LNCaP clone FGC (cell line): ENCODE data around the gene SLC26A1.

Source experiments
- DNase-seq: peaks from one replicate; pipeline ENCODE4 v3.0.0-alpha.2; 2011; ENCODE audit warnings: low read depth
- H3K4me3 ChIP-seq: 2 replicates; pipeline ENCODE4 v1.5.1; 2011; ENCODE audit warnings: mild to moderate bottlenecking, low read depth, low read length, control low read depth
- TF ChIP-seq, protein P1 (sequence below): IDR thresholded peaks from 2 replicates; pipeline ENCODE4 v1.5.1; 2012; ENCODE audit warnings: mild to moderate bottlenecking; ENCODE audit not compliant: control insufficient read depth, insufficient read depth; ENCODE audit errors: extremely low read depth

The SLC26A1 gene

DNA sequence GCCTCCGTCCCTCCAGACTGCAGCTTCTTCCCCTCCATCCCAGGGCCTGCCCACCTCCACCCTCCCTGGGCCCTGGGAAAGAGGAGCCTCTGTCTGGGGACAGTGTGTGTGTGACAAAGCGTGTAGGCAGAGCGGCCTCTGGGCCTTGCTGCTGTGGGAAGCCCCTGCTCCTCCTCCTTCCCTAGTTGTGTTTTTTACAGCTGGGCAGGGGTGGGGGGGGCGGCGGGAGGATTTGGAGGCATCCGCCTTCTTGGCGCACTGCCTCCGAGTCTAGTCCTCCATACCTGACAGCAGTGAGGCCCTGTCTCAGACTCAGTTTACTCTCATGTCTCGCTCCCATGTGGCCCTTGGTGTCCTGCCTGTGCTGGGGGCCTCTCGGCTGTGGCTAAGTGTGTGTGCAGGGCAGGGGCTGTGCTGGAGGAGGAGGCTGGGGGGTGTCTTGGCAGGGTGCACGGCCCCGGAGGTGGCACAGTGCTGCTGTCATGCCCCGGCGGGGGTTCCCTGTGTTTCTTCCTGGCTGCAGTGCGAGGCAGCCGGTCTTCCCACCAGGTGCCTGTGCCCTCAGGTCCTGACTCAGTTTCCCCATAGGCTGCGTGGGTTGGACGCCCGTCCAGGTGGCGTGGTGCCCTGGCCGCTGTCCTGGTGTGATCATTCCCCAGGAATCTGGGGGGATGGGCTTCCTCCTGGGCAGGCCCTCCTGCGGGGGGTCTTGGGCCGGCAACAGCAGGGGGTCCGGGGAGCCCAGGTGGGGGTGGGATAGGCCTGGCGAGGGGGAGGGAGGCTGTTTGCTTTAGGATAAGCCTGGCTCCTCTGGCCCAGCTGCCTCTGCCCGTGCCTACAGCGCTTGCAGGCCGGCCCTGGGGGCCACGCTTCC is 25.2 kb upstream of the SLC26A1 start:
- H3K4me3 ChIP-seq = no peak overlapping the region
- TF ChIP-seq, protein P1, sequence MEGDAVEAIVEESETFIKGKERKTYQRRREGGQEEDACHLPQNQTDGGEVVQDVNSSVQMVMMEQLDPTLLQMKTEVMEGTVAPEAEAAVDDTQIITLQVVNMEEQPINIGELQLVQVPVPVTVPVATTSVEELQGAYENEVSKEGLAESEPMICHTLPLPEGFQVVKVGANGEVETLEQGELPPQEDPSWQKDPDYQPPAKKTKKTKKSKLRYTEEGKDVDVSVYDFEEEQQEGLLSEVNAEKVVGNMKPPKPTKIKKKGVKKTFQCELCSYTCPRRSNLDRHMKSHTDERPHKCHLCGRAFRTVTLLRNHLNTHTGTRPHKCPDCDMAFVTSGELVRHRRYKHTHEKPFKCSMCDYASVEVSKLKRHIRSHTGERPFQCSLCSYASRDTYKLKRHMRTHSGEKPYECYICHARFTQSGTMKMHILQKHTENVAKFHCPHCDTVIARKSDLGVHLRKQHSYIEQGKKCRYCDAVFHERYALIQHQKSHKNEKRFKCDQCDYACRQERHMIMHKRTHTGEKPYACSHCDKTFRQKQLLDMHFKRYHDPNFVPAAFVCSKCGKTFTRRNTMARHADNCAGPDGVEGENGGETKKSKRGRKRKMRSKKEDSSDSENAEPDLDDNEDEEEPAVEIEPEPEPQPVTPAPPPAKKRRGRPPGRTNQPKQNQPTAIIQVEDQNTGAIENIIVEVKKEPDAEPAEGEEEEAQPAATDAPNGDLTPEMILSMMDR = no peak
- no peak for DNase-seq

DNA sequence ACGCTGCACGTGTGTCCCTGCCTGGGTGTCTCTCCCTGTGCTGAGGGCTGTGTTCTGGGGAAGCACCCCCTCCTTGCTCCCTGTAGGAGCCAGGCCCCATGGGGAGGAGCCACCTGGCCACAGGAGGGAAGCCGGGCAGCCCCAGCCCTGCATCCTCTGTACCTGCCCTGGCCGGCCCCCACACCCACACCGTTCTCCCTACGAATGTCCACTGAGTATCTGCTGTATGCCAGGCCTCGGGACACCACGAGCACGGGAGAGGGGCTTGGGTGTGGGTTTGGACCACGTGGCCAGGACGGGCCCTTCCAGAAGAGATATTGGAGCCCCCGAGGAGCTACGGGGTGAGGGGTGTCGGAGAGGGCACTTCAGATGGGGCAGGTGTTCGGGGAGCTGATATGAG is 24.5 kb upstream of the SLC26A1 start:
- no peak overlapping the region for H3K4me3 ChIP-seq
- no peak for DNase-seq
- TF ChIP-seq, protein P1 = no peak

- no peak for DNase-seq
- H3K4me3 ChIP-seq = no peak overlapping the region
- TF ChIP-seq, protein P1 = no peak
Observed at GRCh38 chr4:1017211-1017610, 24.0 kb upstream of the SLC26A1 start.

DNA sequence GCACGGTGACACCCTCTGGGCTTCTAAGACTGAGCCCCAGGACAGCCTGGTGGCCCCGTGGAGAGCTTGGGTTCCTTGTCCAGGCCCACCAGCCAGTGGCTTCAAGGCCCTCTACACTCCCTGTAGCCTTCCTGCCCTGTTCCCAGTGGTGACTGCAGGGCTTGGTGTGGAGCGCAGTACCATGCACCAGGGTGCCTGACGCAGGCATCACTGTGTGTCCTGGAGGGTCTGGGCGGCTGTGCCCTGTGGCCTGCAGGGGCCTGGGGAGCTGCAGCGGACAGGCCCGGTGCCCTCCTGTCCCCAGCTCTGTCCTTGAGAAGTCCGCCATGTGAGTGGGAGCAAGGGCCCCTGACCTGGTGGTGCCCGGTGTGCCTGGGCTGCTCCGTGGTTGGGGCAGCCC is 22.5 kb upstream of the SLC26A1 start:
- TF ChIP-seq, protein P1 = no peak
- DNase-seq = no peak
- no peak overlapping the region for H3K4me3 ChIP-seq

DNA sequence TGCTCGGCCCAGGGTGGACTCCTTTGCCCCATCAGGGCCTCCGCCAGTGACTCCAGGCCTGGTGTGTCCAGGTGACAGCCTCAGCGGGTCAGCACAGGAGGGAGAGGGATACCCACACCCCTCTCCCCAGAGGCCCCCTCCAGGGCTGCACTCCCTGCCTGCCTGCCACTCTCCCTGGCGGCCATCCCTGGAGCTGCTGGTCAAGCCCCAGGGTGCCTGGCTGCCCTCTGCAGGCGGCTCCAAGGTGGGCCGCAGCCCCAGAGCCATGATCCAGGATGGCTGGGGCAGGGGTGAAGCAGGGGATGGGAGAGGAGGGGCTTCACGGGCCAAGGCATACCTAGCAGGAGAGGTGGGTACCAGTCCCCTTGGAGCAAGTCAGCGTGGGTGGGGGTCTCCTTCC is 22.0 kb upstream of the SLC26A1 start:
- DNase-seq = no peak
- TF ChIP-seq, protein P1 = no peak
- no peak overlapping the region for H3K4me3 ChIP-seq

GRCh38 chr4:1014291-1015167 is 21.3 kb upstream of the SLC26A1 start:
- DNase-seq = no peak
- TF ChIP-seq, protein P1 = no peak
- no peak overlapping the region for H3K4me3 ChIP-seq
